ENCODE data around the gene LTBP1. TPM values are rescaled to one million over a fixed set of nuclear protein-coding genes. Genes with fewer than 3 reads are reported as not detected.

LTBP1 gene
- total RNA-seq, 1 experiment from 2014 or later: 12.5 TPM

DNA sequence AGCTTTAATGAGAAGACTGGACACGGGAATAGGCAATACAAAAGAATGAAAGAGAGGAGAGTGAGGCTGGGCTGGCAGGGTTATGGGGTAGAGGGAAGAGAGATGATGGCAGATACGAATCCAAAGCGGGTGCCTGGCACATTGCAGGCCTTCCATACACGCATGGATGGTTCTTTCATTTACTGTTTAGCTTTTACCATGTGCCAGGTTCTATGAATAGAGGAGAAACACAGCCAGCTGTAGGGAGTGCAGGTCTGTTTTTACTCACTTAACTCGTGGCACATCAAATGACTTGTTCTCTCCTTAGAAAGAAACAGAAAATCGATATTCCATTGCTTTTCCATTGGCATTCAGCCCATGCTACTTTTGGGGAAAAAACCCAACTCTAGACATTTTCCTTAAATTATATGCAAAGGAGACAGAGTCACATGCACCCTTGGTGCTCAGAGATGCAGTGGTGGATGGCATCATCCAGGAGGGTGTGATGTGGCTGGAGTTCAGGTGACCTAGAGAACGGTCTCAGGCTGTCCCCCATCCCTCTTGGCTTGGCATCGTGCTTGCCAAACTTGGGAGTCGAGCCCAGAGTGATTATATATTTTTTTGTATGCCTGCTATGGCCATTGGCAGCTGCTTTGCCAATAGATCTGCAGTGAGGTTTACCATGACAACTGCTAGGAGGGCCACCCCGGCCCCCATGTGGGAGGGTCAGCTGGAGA, 6.2 kb downstream of the LTBP1 start:
- BruUV-seq (replicated peaks): no TSS peak
- no peaks in the 10 kb centered on the region for H3K36me3 ChIP-seq (ENCODE audit: control insufficient read depth, insufficient read depth, low read length)
- in situ Hi-C loops (cut with HindIII; ENCODE audit: low pct_unique_long_range_greater_than_20kb, low sequenced_read_pairs): no loop called here
- no peaks in the 10 kb centered on the region for H3K9me3 ChIP-seq (ENCODE audit: control insufficient read depth, insufficient read depth, low read depth, low read length)
- no peaks in the 10 kb centered on the region for H3K4me1 ChIP-seq (ENCODE audit: control insufficient read depth, insufficient read depth, low read length)
- H3K4me3 ChIP-seq (ENCODE audit: low read depth in 2 of 2, low read length in 2 of 2): no peak overlapping the region
- DNase-seq (ENCODE audit: low read depth, low spot score): no peak
- ATAC-seq: no peak
- CTCF ChIA-PET: interaction anchor here (0.5 kb wide), 1 partner anchor 243 kb away, joined by 4 read pairs; no protein-coding TSS in a partner anchor
- intact Hi-C loops (cut with micrococcal nuclease; ENCODE audit: unreplicated experiment): no loop called here
- H3K27me3 ChIP-seq (ENCODE audit: control insufficient read depth, insufficient read depth, low read length): no peaks in the 10 kb centered on the region
- TF ChIP-seq TCF7L2 (IDR thresholded peaks at IDR 0.05; ENCODE audit: low read depth, low read length) (no peak), POLR2AphosphoS5 (IDR thresholded peaks at IDR 0.05; ENCODE audit: low read depth, low read length) (no peak), SIN3A (IDR thresholded peaks at IDR 0.05; ENCODE audit: borderline replicate concordance, insufficient read depth, low read depth, low read length) (no peak)
- TF ChIP-seq, protein P1, sequence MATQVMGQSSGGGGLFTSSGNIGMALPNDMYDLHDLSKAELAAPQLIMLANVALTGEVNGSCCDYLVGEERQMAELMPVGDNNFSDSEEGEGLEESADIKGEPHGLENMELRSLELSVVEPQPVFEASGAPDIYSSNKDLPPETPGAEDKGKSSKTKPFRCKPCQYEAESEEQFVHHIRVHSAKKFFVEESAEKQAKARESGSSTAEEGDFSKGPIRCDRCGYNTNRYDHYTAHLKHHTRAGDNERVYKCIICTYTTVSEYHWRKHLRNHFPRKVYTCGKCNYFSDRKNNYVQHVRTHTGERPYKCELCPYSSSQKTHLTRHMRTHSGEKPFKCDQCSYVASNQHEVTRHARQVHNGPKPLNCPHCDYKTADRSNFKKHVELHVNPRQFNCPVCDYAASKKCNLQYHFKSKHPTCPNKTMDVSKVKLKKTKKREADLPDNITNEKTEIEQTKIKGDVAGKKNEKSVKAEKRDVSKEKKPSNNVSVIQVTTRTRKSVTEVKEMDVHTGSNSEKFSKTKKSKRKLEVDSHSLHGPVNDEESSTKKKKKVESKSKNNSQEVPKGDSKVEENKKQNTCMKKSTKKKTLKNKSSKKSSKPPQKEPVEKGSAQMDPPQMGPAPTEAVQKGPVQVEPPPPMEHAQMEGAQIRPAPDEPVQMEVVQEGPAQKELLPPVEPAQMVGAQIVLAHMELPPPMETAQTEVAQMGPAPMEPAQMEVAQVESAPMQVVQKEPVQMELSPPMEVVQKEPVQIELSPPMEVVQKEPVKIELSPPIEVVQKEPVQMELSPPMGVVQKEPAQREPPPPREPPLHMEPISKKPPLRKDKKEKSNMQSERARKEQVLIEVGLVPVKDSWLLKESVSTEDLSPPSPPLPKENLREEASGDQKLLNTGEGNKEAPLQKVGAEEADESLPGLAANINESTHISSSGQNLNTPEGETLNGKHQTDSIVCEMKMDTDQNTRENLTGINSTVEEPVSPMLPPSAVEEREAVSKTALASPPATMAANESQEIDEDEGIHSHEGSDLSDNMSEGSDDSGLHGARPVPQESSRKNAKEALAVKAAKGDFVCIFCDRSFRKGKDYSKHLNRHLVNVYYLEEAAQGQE (IDR thresholded peaks at IDR 0.05; ENCODE audit: insufficient read depth in 1 of 2, low read depth in 2 of 2, low read length in 1 of 2): no peak
- TF ChIP-seq, protein P2, sequence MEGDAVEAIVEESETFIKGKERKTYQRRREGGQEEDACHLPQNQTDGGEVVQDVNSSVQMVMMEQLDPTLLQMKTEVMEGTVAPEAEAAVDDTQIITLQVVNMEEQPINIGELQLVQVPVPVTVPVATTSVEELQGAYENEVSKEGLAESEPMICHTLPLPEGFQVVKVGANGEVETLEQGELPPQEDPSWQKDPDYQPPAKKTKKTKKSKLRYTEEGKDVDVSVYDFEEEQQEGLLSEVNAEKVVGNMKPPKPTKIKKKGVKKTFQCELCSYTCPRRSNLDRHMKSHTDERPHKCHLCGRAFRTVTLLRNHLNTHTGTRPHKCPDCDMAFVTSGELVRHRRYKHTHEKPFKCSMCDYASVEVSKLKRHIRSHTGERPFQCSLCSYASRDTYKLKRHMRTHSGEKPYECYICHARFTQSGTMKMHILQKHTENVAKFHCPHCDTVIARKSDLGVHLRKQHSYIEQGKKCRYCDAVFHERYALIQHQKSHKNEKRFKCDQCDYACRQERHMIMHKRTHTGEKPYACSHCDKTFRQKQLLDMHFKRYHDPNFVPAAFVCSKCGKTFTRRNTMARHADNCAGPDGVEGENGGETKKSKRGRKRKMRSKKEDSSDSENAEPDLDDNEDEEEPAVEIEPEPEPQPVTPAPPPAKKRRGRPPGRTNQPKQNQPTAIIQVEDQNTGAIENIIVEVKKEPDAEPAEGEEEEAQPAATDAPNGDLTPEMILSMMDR (IDR thresholded peaks at IDR 0.05): no peak
- H3K27ac ChIP-seq (ENCODE audit: low read length): no peak overlapping the region
- POLR2A ChIA-PET: no interaction called here

DNA sequence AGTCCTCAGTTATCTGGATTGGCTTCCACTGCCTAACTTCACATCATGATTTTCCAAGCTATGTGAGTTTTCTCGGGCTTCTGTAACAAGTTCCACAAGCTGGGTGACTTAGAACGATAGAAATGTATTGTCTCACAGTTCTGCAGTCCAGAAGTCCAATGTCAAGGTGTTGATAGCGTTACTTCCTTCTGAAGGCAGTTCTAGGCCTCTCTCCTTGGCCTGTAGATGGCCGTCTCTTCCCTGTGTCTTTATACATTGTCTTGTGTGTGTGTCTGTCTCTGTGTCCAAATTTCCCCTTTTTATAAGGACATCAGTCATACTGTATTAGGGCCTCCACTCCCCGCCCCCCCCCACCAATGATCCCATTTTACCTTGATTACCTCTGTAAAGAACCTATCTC, 7.5 kb downstream of the LTBP1 start:
- no peaks in the 10 kb centered on the region for H3K36me3 ChIP-seq (ENCODE audit: control insufficient read depth, insufficient read depth, low read length)
- DNase-seq (ENCODE audit: low read depth, low spot score) (no peak), ATAC-seq (no peak)
- no peaks in the 10 kb centered on the region for H3K27me3 ChIP-seq (ENCODE audit: control insufficient read depth, insufficient read depth, low read length)
- no peaks in the 10 kb centered on the region for H3K4me1 ChIP-seq (ENCODE audit: control insufficient read depth, insufficient read depth, low read length)
- in situ Hi-C loops (cut with HindIII; ENCODE audit: low pct_unique_long_range_greater_than_20kb, low sequenced_read_pairs) (no loop called here), intact Hi-C loops (cut with micrococcal nuclease; ENCODE audit: unreplicated experiment) (no loop called here)
- CTCF ChIA-PET: no interaction called here
- H3K4me3 ChIP-seq (ENCODE audit: low read depth in 2 of 2, low read length in 2 of 2): no peak overlapping the region
- POLR2A ChIA-PET: no interaction called here
- no peaks in the 10 kb centered on the region for H3K9me3 ChIP-seq (ENCODE audit: control insufficient read depth, insufficient read depth, low read depth, low read length)
- H3K27ac ChIP-seq (ENCODE audit: low read length): no peak overlapping the region
- no TSS peak for BruUV-seq (replicated peaks)
- TF ChIP-seq SIN3A (IDR thresholded peaks at IDR 0.05; ENCODE audit: borderline replicate concordance, insufficient read depth, low read depth, low read length): no peak
- TF ChIP-seq, protein P1 (IDR thresholded peaks at IDR 0.05; ENCODE audit: insufficient read depth in 1 of 2, low read depth in 2 of 2, low read length in 1 of 2): no peak
- TF ChIP-seq, protein P2 (IDR thresholded peaks at IDR 0.05): no peak
- TF ChIP-seq TCF7L2 (IDR thresholded peaks at IDR 0.05; ENCODE audit: low read depth, low read length): no peak
- no peak for TF ChIP-seq POLR2AphosphoS5 (IDR thresholded peaks at IDR 0.05; ENCODE audit: low read depth, low read length)

Data from Panc1 (cell line).